GM19240 (cell line): ENCODE data around the gene TAT.
"Not testable (repeated sequence)": the region's sequence is repeated elsewhere in the genome, so short reads cannot be mapped to it uniquely, and the experiment has no call there.

ENCODE experiments used
- DNase-seq: peaks from one replicate; pipeline ENCODE4 v3.0.0; 2011; ENCODE audit warnings: low spot score; ENCODE audit not compliant: insufficient read length

TAT gene

DNA sequence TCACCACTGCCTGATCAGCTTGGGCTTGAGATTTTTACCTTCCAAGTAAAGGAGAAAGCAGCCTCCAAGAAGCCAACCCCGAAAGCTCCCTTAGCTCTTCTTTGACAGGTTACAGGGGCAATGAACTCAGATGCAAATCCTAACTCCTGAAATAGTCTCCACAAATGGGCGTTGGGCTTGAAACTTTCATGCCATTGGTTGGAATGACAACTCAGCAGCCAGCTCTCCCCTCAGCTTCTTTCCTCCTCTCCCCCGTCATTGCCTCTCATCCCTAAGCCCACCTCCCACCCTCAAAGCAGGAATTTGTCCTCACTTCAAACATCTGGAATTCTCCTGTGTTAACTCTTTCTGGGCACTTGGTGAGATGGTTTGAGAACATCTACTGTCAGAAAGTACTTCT lies at the start of gene TAT:
Gene TAT, minus strand, starts transcription at position 122 of the 400 bp plus-strand sequence. CDS start 677 bp downstream, outside the sequence.
- no peak for DNase-seq

DNA sequence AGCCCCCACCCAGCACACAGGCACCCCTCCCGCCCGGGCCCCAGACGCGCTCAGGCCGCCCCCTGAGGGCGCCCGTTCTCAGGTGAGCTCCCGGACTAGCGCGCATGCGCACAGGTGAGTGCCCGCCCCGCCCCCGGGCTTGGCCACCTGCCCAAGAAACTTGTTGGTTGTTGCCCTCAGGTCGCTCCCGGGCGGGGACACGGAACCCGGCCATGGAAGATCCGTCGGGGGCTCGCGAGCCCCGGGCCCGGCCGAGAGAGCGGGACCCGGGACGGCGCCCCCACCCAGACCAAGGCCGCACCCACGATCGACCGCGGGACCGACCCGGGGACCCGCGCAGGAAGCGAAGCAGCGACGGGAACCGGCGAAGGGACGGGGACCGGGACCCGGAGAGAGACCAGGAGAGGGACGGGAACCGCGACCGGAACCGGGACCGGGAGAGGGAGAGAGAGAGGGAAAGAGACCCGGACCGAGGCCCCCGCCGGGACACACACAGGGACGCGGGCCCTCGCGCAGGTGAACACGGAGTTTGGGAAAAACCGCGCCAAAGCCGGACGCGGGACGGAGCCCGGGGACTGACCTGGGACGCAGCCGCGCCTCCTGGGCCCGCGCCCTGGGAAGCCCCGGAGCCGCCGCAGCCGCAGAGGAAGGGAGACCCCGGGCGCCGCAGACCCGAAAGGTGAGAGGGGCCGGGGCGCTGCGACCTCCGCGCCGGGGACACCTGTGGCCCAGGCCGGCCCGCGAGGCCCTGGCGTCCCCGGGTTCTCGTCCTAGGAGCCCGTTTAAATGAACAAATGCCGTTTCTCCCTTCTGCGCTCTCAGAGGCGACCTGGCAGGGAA lies 49.3 kb upstream of the TAT start, which contains the start of gene MARVELD3:
Gene MARVELD3, plus strand, starts transcription at position 167 of the 840 bp plus-strand sequence. Its CDS starts 46 bp downstream, at position 213.
- DNase-seq = no peak

DNA sequence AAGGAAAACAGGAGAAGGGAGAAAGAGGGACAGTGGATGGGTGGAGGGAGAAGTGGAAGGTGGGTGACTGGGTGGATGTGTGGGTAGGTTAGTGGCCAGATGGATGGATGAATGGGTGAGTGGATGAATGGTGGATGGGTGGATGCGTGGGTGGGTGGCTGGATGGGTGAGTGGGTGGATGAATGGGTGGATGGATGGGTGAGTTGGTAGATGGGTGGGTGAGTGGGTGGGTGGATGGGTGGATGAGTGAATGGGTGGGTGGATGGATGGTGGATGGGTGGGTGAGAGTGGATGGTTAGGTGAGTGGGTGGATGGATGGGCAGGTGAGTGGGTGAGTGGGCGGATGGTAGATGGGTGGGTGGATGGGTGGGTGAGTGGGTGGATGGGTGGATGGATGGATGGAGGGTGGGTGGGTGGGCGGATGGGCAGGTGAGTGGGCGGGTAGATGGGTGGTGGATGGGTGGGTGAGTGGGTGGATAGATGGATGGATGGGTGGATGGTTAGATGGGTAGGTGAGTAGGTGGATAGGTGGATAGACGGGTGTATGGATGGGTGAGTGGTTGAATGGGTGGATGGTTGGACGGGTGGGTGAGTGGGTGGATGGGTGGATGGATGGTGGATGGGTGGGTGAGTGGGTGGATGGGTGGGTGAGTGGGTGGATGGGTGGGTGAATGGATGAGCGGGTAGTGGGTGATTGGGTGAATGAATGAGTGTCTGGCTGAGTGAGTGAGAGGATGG lies 48.4 kb upstream of the TAT start:
- no peak for DNase-seq

DNA sequence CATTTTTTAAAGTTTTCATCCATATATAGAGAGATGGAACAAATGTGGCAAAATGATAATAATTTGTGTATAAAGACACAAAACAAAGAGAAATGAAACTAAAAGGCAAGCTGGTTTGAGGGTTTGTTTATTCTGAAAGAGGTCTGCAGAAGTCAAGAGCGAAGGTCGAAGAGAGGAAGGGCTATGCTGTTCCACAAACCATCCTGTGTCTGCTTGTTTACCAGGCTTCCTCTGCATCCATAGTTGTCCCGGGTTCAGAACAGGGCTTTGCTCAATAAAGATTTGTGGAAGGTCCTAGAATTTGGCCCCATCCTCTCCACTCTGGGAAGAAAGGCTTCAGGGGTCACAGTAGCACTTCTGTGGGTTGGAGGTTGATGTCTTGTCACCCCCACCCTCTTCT lies 46.7 kb upstream of the TAT start:
- DNase-seq = no peak

DNA sequence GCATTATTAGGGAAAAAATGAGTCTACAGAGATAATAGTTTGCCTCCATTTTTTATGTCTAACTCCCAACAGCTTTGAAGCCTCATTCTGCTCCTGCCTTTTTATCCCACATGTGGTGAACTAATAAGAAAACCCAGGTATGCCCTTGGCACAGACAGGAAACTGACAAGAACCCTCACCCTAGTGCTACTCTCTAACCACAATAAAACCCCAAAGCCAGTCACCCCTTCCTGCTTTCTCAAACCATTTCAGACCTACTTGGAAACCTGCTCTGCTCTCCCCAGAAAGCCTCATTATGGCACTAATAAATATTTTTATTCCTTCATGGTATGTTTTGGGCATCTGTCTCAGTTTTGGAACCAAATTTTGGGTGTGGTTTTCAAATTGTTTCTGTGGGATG lies 45.2 kb upstream of the TAT start:
- DNase-seq = no peak

DNA sequence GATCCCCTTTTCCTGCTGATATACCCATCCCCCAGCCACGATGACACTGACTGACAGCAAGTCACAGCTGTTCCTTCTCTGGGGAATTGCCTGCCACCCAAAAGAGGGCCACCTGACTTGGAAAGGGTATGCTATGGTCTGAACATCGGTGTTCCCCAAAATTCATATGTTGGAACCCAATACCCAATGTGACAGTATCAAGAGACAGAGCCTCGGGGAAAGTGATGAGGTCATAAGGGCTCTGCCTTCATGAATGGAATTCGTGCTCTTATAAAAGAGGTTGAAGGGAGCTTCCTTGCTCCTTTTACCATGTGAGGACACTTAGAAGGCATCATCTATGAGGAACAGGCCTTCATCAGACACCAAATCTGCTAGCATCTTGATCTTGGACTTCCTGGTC lies 41.5 kb upstream of the TAT start:
- DNase-seq = no peak

DNA sequence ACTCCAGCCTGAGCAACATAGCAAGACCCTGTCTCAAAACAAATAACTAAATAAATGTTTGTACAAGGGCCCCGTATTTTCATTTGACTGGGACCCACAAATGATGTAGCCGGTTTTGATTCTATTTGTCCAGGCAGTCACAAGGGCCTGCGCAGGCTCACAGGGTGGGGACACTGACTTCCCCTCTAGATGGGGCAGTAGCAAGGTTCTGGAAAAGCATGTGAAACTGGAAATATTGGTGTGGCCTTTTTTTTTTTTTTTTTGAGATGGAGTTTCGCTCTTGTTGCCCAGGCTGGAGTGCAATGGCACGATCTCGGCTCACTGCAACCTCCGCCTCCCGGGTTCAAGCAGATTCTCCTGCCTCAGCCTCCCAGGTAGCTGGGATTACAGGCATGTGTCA lies 38.1 kb upstream of the TAT start:
- DNase-seq = not testable (repeated sequence)

DNA sequence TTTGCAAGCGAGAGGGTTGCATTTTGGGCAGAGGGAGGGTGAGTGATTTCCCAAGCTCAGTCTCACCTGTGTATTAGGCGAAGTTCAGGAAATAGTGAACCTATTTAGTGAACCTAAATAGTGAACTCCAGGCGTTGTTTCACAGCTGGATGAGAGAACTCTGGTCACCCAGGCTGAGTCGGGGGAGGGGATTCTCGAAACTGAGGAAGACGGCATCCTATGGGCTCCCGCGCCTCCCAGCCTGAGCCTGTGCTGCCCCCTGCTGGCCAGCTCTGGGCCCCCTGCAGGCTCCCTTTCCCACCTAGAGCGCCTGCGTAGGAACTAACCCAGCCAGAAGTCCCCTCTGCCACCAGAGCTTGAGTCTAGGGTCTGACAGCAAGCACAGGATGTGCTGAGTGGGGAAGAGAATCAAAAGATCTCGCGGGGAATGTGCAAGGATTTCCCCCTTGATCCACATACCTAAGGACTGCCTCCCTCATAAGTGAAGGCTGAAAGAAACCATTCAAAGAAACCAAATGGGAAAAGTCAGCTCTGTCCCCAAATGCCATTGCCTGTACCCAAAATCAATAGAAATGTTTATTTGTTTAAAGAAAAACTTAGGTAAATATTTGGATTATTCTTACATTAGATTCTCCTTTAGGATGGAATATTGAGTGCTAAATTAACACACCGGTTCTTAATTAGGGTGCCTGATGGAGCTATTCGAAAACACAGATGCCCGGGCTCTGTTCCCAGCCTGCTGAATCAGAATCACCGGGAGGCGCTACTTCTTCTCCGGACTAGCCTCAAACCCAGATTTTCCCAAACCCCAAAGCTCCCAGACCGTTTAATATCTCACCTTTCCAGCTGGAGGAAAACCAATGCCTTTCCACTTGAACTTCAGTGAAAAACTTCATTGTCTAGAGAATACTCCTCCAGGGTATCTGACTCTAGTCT lies 34.3 kb upstream of the TAT start:
- DNase-seq = peak; percentile 80

DNA sequence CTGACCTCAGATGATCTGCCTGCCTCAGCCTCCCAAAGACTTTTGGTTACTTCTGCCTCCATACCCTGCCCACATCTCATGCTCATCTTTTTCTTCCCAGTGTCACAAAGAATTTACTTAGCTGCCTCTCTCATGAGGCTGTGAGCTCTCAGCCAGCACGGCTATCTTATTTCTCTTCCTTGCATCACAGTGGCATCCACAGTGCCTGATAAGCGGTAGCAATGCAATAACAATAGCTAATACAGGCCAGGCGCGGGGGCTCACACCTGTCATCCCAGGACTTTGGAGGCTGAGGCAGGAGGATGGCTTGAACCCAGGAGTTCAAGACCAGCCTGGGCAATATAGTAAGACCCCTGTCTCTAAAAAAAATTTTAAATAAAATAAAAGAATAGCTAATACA lies 33.6 kb upstream of the TAT start:
- DNase-seq = no peak

DNA sequence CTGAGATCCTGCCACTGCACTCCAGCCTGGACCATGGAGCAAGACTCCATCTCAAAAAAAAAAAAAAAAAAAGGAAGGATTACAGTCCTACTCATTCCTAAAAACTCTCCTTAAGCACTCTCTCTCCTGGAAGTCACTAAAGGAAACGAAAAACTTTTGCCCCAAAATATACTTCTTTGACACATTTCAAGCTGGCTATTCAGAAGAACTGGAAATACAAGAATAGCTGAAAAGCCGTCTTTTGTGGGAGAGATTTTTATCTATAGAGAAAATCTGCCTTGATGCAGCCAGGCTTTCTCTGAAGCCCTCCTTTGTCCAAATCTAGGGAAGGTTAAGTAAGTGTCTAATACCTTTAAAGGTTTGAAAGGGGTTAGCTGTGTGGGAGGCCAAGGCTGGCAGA lies 32.2 kb upstream of the TAT start:
- no peak for DNase-seq

DNA sequence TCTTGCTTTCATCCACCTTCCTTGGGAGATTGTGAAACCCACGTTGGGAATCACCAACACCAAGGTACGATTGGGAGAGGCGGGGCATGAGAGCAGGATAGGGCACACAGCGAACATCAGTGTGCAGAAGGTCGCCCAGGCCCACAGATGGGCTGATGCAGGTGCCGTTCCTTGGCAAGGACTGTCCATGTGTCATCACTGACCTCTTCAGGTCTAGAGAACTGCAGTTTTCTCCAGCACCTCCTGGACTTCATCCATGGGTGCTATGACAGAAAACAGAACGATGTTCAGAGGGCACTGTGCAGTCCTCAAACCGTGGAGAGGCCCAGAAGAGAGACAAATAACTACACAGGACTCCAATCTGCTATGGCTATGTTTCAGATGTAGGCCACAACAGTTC lies 23.9 kb upstream of the TAT start:
- DNase-seq = no peak

DNA sequence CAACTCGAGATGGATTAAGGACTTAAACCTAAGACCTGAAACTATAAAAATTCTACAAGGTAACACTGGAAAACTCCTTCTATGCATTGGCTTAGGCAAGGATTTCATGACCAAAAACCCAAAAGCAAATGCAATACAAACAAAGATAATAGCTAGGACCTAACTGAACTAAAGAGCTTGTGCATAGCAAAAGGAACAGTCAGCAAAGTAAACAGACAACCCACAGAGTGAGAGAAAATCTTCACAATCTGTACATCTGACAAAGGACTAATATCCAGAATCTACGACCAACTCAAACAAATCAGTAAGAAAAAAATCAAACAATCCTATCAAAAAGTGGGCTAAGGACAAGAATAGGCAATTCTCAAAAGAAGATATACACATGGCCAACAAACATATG lies 21.5 kb upstream of the TAT start:
- DNase-seq = not testable (repeated sequence)

DNA sequence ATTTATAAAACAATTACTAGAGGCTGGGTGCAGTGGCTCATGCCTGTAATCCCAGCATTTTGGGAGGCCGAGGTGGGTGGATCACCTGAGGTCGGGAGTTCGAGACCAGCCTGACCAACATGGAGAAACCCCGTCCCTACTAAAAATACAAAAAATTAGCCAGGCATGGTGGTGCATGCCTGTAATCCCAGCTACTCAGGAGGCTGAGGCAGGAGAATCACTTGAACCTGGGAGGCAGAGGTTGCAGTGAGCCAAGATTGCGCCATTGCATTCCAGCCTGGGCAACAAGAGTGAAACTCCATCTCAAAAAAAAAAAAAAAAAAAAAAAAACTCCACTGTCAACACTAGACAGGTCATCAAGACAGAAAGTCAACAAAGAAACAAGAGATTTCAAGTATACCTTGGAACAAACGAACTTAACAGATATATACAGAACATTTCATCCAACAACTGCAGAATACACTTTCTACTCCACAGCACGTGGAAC lies 18.5 kb upstream of the TAT start:
- not testable (repeated sequence) for DNase-seq

DNA sequence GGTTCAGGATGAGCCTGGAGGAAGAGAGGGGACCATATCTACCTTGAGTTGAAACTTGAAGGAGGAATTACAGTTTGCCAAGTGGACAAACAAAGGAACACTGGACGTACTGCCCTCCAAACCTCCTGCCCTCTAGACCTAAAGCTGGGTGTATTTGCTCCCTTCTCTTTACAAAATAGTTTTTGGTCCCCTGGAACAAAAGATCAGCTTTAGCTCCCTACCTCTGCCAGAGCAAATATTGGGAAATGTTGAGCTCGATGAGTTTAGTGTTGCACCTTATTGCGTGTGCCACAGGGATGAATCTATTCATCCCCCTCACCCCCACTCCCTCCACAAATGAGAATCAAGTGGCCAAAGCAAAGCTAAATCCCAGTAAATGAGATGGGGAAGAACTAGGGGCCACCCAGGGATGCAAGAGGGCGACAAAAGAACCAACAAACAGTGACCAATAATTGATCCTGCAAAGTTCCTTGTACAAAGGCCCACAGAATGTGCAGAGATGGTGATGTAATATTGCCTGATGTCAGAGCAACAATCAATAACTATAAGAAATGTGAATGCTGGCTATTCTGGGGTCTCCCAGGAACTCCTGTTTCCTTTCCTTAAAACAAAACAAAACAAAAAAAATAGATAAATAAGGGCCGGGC lies 17.2 kb upstream of the TAT start:
- DNase-seq = no peak

DNA sequence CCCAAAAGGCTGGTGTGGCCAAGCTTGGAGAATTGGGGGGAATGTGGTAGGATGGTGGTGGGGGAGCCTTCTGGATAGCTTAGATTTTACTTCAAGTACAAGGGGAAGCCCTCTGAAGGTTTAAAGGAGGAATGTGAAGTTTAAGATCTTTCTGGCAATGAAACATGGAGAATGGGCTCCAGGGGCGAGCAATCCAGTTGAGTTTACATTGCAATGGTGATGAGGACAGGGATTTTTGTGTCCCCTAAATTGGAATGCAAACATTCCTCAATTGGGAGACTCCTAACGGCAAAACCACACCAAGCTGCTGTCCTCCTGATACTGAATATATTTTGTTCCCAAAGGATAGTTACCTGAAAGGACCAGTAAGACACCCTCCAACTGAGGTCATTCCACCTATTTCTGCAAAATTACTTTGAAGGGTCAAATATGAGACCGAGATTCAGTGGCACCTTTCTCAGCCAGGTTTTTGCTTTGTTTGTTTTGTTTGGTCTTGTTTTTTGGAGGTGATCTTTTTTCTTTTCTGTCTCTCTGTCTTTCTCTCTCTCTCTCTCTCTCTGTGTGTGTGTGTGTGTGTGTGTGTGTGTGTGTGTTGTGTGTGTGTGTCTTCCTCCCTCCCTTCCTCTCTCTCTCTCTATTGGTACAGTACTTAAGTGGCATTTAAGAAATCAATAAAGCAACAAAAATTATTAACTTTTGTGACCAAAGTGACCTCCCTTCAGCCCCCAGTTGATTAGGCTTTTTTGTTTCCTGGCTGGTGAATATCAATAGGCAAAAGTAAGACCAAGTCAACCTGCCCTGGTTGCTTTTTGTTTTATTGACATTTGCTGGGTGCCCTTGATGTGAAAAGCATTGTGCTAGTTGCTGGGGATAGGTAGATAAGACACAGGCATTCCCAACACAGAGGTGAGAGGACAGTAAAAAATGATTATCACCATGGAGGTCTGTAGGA lies 16.4 kb upstream of the TAT start:
- DNase-seq = no peak

DNA sequence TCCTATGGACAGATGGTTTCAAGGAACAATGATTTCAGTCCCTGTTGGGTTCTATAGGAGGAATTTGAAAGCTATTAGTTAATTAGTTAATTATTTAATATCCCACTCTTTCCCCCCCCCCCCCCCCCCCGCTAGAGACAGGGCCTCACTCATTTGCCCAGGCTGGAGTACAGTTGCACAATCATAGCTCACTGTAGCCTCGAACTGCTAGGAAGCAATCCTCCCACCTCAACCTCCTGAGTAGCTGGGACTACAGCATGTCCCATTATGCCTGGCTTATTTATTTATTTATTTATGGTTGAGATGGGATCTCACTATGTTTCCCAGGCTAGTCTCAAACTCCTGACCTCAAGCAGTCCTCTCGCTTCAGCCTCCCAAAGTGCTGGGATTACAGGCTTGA lies 15.0 kb upstream of the TAT start:
- DNase-seq = no peak

DNA sequence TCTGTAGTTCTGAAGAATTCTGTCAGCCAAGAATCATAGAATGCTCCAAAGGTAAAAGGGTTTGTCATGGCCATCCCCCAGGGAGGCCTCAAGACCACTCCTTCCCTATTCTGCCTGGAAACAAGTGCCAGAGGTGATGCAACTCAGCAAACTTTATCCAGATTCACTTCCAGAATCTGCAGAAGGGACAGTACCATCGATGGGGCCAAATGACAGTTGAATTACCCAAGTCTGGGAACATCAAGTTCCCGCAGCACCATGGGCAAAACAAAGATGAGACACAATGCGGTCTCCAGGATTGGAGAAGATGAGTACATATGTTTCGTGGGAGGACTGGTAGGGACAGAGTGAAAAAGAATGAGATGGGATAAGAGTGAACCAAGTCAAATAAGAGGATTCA lies 13.7 kb upstream of the TAT start:
- no peak for DNase-seq

DNA sequence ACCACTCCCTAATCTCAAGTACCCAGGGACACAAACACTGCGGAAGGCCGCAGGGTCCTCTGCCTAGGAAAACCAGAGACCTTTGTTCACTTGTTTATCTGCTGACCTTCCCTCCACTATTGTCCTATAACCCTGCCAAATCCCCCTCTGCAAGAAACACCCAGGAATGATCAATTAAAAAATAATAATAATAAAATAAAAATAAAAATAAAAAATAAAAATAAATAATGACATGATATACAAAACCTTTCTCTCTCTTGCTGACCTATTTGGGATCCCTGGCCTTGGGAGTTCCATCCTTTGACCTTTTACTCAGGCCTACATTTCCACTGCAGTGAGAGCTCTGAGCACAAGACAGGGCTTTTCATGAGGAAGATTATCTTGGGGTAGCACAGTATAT lies 13.2 kb upstream of the TAT start:
- not testable (repeated sequence) for DNase-seq

DNA sequence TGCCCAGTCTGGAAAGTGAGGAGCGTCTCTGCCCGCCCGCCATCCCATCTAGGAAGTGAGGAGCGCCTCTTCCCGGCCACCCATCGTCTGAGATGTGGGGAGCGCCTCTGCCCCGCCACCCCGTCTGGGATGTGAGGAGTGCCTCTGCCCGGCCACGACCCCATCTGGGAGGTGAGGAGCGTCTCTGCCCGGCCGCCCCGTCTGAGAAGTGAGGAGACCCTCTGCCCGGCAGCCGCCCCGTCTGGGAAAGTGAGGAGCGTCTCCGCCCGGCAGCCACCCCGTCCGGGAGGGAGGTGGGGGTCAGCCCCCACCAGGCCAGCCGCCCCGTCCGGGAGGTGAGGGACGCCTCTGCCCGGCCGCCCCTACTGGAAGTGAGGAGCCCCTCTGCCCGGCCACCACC lies 12.4 kb upstream of the TAT start:
- not testable (repeated sequence) for DNase-seq

DNA sequence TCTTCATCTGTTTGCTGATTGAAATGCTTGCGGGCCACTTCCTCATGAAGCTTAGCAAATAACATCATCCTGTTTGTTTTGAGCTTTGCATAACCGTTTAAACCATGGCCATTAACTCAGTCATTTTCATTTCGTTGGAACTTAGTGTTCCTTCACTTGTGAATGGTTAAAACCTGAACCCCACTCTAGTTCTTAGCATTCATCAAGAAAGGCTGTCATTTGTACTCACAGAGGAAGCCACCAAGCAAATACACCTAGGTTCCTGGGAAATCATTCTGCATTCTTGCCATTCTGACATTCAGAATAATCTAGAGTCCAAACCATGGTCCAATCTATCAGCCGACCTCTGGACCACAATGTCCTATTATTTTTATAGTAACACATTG lies 8.4 kb upstream of the TAT start:
- no peak for DNase-seq
